SK-MEL-5 (cell line): ENCODE data around the gene MTCH1. TPM values are rescaled to one million over a fixed set of nuclear protein-coding genes. Genes with fewer than 3 reads are reported as not detected.

Experiments
- DNase-seq: peaks from one replicate; pipeline ENCODE4 v3.0.0-alpha.2; 2016; ENCODE audit warnings: low read depth, low spot score
- in situ Hi-C: cut with HindIII; loops from 2 replicates; pipeline ENCODE4 v1.10.0; 2016; ENCODE audit warnings: low sequenced_read_pairs, high pct_unique_total_duplicates, low pct_unique_long_range_greater_than_20kb
- total RNA-seq: library from RNA; depleted of rRNA; stranded (reverse); fragments of >200 nt; shearing (Covaris generic); gene quantifications from 2 replicates; pipeline ENCODE4 v1.2.3, GENCODE V29; 2014; rRNA removed

MTCH1 gene
- total RNA-seq, 1 experiment from 2014 or later = 222 TPM

- DNase-seq = no peak
- in situ Hi-C loops = no loop called here
Measured at GRCh38 chr6:36925809-36926208, 60.2 kb downstream of the MTCH1 start.

GRCh38 chr6:36924778-36925374 lies 61.1 kb downstream of the MTCH1 start:
- peak; percentile 92 for DNase-seq
- in situ Hi-C loops = no loop called here

GRCh38 chr6:36924131-36924530 lies 61.9 kb downstream of the MTCH1 start:
- no peak for DNase-seq
- in situ Hi-C loops = no loop called here

GRCh38 chr6:36920546-36920945 lies 65.5 kb downstream of the MTCH1 start:
- in situ Hi-C loops = no loop called here

GRCh38 chr6:36920049-36920448 lies 65.9 kb downstream of the MTCH1 start:
- no peak for DNase-seq
- in situ Hi-C loops = no loop called here

More at GRCh38 chr6:36920546-36920945, 65.5 kb downstream of the MTCH1 start:
- no peak for DNase-seq

Other genes with a start within 250 kb of the MTCH1 start
- gene CPNE5, start 146.8 kb downstream of the MTCH1 start, total RNA-seq = 0.63 TPM in 1 of 2 replicates, not detected in the other
- gene PPIL1, start 111.4 kb downstream of the MTCH1 start, total RNA-seq = 56.7 and 57.1 TPM in 2 replicates
- 47.0 and 55.9 TPM in 2 replicates for gene C6orf89, start 100.2 kb downstream of the MTCH1 start, total RNA-seq
- gene PI16, start 31.5 kb downstream of the MTCH1 start, total RNA-seq = not detected in 2 replicates
- 0.08 TPM in 1 of 2 replicates, not detected in the other for gene FGD2, start 19.5 kb upstream of the MTCH1 start, total RNA-seq
- gene PIM1, start 184.0 kb upstream of the MTCH1 start, total RNA-seq = 0.85 and 1.1 TPM in 2 replicates